Esophagus squamous epithelium (tissue), 4 donors: ENCODE measurements around the gene STAT4.

ENCODE experiments used
- POLR2A ChIP-seq, 4 donors: fragments of 450-650 bp; IDR thresholded peaks; one replicate each; pipeline ENCODE4 v1.6.1; 2017; ENCODE audit warnings: antibody characterized with exemption in 4 of 4, mild to moderate bottlenecking in 4 of 4, moderate library complexity in 3 of 4
- TF ChIP-seq, protein P1 (sequence below), 6 experiments: fragments of 450-650 bp in 4 of 6; fragments of 200-600 bp in 2 of 6; sonication (generic) in 2 of 6; IDR thresholded peaks; one replicate each; pipeline ENCODE4 v1.5.1; 2016 to 2019; ENCODE audit warnings: antibody characterized with exemption in 6 of 6, mild to moderate bottlenecking in 4 of 6, moderate library complexity in 4 of 6

GRCh38 chr2:191169456-191170300, 18.9 kb upstream of the STAT4 start:
- TF ChIP-seq POLR2A (IDR thresholded peaks at IDR 0.05) = no peak
- TF ChIP-seq, protein P1, sequence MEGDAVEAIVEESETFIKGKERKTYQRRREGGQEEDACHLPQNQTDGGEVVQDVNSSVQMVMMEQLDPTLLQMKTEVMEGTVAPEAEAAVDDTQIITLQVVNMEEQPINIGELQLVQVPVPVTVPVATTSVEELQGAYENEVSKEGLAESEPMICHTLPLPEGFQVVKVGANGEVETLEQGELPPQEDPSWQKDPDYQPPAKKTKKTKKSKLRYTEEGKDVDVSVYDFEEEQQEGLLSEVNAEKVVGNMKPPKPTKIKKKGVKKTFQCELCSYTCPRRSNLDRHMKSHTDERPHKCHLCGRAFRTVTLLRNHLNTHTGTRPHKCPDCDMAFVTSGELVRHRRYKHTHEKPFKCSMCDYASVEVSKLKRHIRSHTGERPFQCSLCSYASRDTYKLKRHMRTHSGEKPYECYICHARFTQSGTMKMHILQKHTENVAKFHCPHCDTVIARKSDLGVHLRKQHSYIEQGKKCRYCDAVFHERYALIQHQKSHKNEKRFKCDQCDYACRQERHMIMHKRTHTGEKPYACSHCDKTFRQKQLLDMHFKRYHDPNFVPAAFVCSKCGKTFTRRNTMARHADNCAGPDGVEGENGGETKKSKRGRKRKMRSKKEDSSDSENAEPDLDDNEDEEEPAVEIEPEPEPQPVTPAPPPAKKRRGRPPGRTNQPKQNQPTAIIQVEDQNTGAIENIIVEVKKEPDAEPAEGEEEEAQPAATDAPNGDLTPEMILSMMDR (IDR thresholded peaks at IDR 0.05) = no peak
